HEK293 (cell line): Measurements from ENCODE around the gene ATP2C1.

Experiments
- CTCF ChIA-PET: fragments of 350-600 bp; formaldehyde crosslinking; extraction: SDS; loops from one replicate; lab custom pipeline; 2021; ENCODE audit warnings: antibody characterized with exemption; lab: Yijun Ruan, JAX
- POLR2A ChIA-PET: fragments of 300-600 bp; formaldehyde crosslinking; extraction: SDS; loops from one replicate; lab custom pipeline; 2020; ENCODE audit warnings: antibody characterized with exemption, inconsistent platforms; lab: Yijun Ruan, JAX
- H3K27ac ChIP-seq: fragments of 200-500 bp; sonication (Bioruptor generic); 2 replicates; pipeline ENCODE4 v1.5.1; 2014; ENCODE audit warnings: low read depth, low read length, control low read depth, inconsistent platforms; ENCODE audit errors: extremely low read depth
- H3K36me3 ChIP-seq, 2 experiments: fragments of 200-500 bp in 1 of 2; sonication (Bioruptor generic) in 1 of 2; 1 replicate in 1 of 2; 2 replicates in 1 of 2; pipeline ENCODE4 v1.5.1; 2014 to 2017; ENCODE audit warnings: inconsistent platforms in 2 of 2, low read length in 2 of 2; ENCODE audit not compliant: control insufficient read depth in 2 of 2, insufficient read depth in 1 of 2
- H3K4me1 ChIP-seq: fragments of 200-500 bp; sonication (Bioruptor generic); 2 replicates; pipeline ENCODE4 v1.5.1; 2014; ENCODE audit warnings: mild to moderate bottlenecking, low read length, inconsistent platforms; ENCODE audit not compliant: control insufficient read depth, insufficient read depth
- H3K4me3 ChIP-seq: 2 replicates; pipeline ENCODE4 v1.5.1; 2011; ENCODE audit warnings: low read depth, mild to moderate bottlenecking, control low read depth, low read length, moderate library complexity
- H3K9me3 ChIP-seq: fragments of 200-500 bp; sonication (Bioruptor generic); 2 replicates; pipeline ENCODE4 v1.5.1; 2014; ENCODE audit warnings: low read depth, low read length, inconsistent platforms; ENCODE audit not compliant: control insufficient read depth, insufficient read depth
- BCL11B ChIP-seq: fragments of 450-650 bp; formaldehyde crosslinking; IDR thresholded peaks from 2 replicates; pipeline ENCODE4 v1.5.1; 2016; ENCODE audit warnings: low read depth, missing biosample characterization, missing genetic modification characterization
- EGR2 ChIP-seq: fragments of 450-650 bp; formaldehyde crosslinking; IDR thresholded peaks from 2 replicates; pipeline ENCODE4 v1.5.1; 2016; ENCODE audit warnings: low read depth, missing biosample characterization, missing genetic modification characterization
- GLI2 ChIP-seq: fragments of 450-650 bp; formaldehyde crosslinking; IDR thresholded peaks from 2 replicates; pipeline ENCODE4; 2017; ENCODE audit warnings: missing biosample characterization, missing genetic modification characterization, low read depth, borderline replicate concordance
- MEIS1 ChIP-seq: sonication (generic); formaldehyde crosslinking; IDR thresholded peaks from 2 replicates; pipeline ENCODE4 v1.8.1; 2022; ENCODE audit warnings: missing genetic modification reagents, mild to moderate bottlenecking, borderline replicate concordance
- PATZ1 ChIP-seq: fragments of 450-650 bp; formaldehyde crosslinking; IDR thresholded peaks from 2 replicates; pipeline ENCODE4 v1.5.1; 2016; ENCODE audit warnings: missing biosample characterization, missing genetic modification characterization
- REPIN1 ChIP-seq: fragments of 450-650 bp; formaldehyde crosslinking; IDR thresholded peaks from 2 replicates; pipeline ENCODE4 v1.5.1; 2017; ENCODE audit warnings: missing biosample characterization, missing genetic modification characterization, low read depth
- ZBTB26 ChIP-seq: fragments of 450-650 bp; formaldehyde crosslinking; optimal IDR thresholded peaks from 2 replicates; pipeline ENCODE3; 2016; ENCODE audit warnings: missing biosample characterization, mild to moderate bottlenecking, missing genetic modification characterization
- ZBTB6 ChIP-seq: fragments of 450-650 bp; formaldehyde crosslinking; IDR thresholded peaks from 2 replicates; pipeline ENCODE4 v1.5.1; 2017; ENCODE audit warnings: missing biosample characterization, missing genetic modification characterization
- ZNF174 ChIP-seq: fragments of 450-650 bp; formaldehyde crosslinking; IDR thresholded peaks from 2 replicates; pipeline ENCODE4 v1.5.0; 2017; ENCODE audit warnings: missing biosample characterization, mild to moderate bottlenecking, missing genetic modification characterization
- ZNF184 ChIP-seq: fragments of 450-650 bp; IDR thresholded peaks from 2 replicates; pipeline ENCODE4 v1.5.1; 2018; ENCODE audit warnings: missing biosample characterization, mild to moderate bottlenecking, missing genetic modification characterization
- ZNF211 ChIP-seq: fragments of 450-650 bp; formaldehyde crosslinking; IDR thresholded peaks from 2 replicates; pipeline ENCODE4 v1.5.1; 2016; ENCODE audit warnings: low read depth, missing biosample characterization, missing genetic modification characterization
- ZNF223 ChIP-seq: fragments of 450-650 bp; formaldehyde crosslinking; IDR thresholded peaks from 2 replicates; pipeline ENCODE4 v1.5.1; 2016; ENCODE audit warnings: missing biosample characterization, missing genetic modification characterization
- ZNF404 ChIP-seq: fragments of 450-650 bp; formaldehyde crosslinking; IDR thresholded peaks from 2 replicates; pipeline ENCODE4 v1.5.1; 2017; ENCODE audit warnings: missing biosample characterization, missing genetic modification characterization
- ZNF518A ChIP-seq: fragments of 450-650 bp; formaldehyde crosslinking; conservative IDR thresholded peaks from 2 replicates; pipeline ENCODE4 v1.5.1; 2016; ENCODE audit warnings: low read depth, missing biosample characterization, missing genetic modification characterization
- ZNF521 ChIP-seq: fragments of 450-650 bp; formaldehyde crosslinking; IDR thresholded peaks from 2 replicates; pipeline ENCODE4 v1.5.1; 2017; ENCODE audit warnings: missing biosample characterization, mild to moderate bottlenecking, missing genetic modification characterization
- ZNF529 ChIP-seq: fragments of 450-650 bp; formaldehyde crosslinking; IDR thresholded peaks from 2 replicates; pipeline ENCODE4 v1.5.1; 2017; ENCODE audit warnings: missing genetic modification characterization, missing biosample characterization; ENCODE audit not compliant: insufficient replicate concordance
- ZNF544 ChIP-seq: fragments of 450-650 bp; formaldehyde crosslinking; IDR thresholded peaks from 2 replicates; pipeline ENCODE4 v1.5.0; 2017; ENCODE audit warnings: missing biosample characterization, missing genetic modification characterization
- ZNF596 ChIP-seq: fragments of 450-650 bp; IDR thresholded peaks from 2 replicates; pipeline ENCODE4 v1.5.0; 2018; ENCODE audit warnings: missing biosample characterization, mild to moderate bottlenecking, missing genetic modification characterization, moderate library complexity
- ZNF626 ChIP-seq: fragments of 450-650 bp; sonication (Bioruptor Pico); formaldehyde crosslinking; IDR thresholded peaks from 2 replicates; pipeline ENCODE4 v1.5.1; 2018; ENCODE audit warnings: missing biosample characterization, missing genetic modification characterization, inconsistent platforms
- ZSCAN30 ChIP-seq: fragments of 450-650 bp; IDR thresholded peaks from 2 replicates; pipeline ENCODE4 v1.5.1; 2018; ENCODE audit warnings: missing biosample characterization, mild to moderate bottlenecking, missing genetic modification characterization, moderate library complexity
- ZXDB ChIP-seq: fragments of 450-650 bp; formaldehyde crosslinking; IDR thresholded peaks from 2 replicates; pipeline ENCODE4 v1.5.1; 2016; ENCODE audit warnings: missing biosample characterization, missing genetic modification characterization

ATP2C1 gene

GRCh38 chr3:130939753-130940152 lies 45.9 kb downstream of the ATP2C1 start:
- Histone ChIP-seq H3K27ac (no peak overlapping the region), H3K4me3 (no peak overlapping the region), H3K4me1 (no peaks in the 10 kb centered on the region), H3K9me3 (no peaks in the 10 kb centered on the region), H3K36me3 (peaks cover 0 to 27% of the 10 kb centered on the region in 2 experiments; a peak in 2 of 3 replicates)
- TF ChIP-seq ZNF544 (tag by site-specific recombination) (no peak), REPIN1 (tag by site-specific recombination) (no peak), PATZ1 (tag by site-specific recombination) (no peak), MEIS1 (CRISPR knock-in tag) (no peak)
- ChIA-PET CTCF (no interaction called here), POLR2A (no interaction called here)

- Histone ChIP-seq H3K4me1 (no peaks in the 10 kb centered on the region), H3K4me3 (no peak overlapping the region), H3K27ac (no peak overlapping the region), H3K9me3 (no peaks in the 10 kb centered on the region), H3K36me3 (peaks cover 0 to 36% of the 10 kb centered on the region in 2 experiments; a peak in 2 of 3 replicates)
- TF ChIP-seq ZXDB (tag by site-specific recombination) (no peak), ZNF518A (tag by site-specific recombination) (no peak), BCL11B (no peak), ZNF184 (tag by site-specific recombination) (no peak), ZNF211 (tag by site-specific recombination) (no peak), ZNF544 (tag by site-specific recombination) (no peak), GLI2 (tag by site-specific recombination) (no peak), ZNF596 (tag by site-specific recombination) (no peak), ZNF174 (tag by site-specific recombination) (no peak), ZNF521 (tag by site-specific recombination) (no peak), ZSCAN30 (no peak), ZNF404 (tag by site-specific recombination) (no peak), ZNF529 (tag by site-specific recombination) (no peak), ZBTB6 (tag by site-specific recombination) (no peak), ZNF626 (no peak), ZNF223 (no peak), ZBTB26 (tag by site-specific recombination) (no peak), EGR2 (tag by site-specific recombination) (no peak)
- CTCF ChIA-PET = no interaction called here
- POLR2A ChIA-PET = no interaction called here
Measured at GRCh38 chr3:130941793-130942192, 47.9 kb downstream of the ATP2C1 start.
